ENCODE data around the gene ZNF674.

- TF ChIP-seq CTCF (IDR thresholded peaks at IDR 0.05; ENCODE audit: poor library complexity, severe bottlenecking) (no peak), REST (IDR thresholded peaks at IDR 0.05; ENCODE audit: borderline replicate concordance) (no peak), SMC3 (conservative IDR thresholded peaks at IDR 0.05; ENCODE audit: poor library complexity) (no peak), EP300 (conservative IDR thresholded peaks at IDR 0.05; ENCODE audit: poor library complexity, severe bottlenecking) (no peak), TAF1 (IDR thresholded peaks at IDR 0.05; ENCODE audit: low read depth) (no peak), POLR2AphosphoS5 (IDR thresholded peaks at IDR 0.05) (no peak)
These were observed 32.2 kb upstream of the ZNF674 start for GRCh38 chrX:46577221-46578005.

All from neural cell (in vitro differentiated cells).